PFSK-1 (cell line): ENCODE measurements around the gene FBN1.

ENCODE experiments used
- FOXP2 ChIP-seq: optimal IDR thresholded peaks from 2 replicates; pipeline ENCODE3; 2011; ENCODE audit warnings: borderline replicate concordance, control low read depth, inconsistent platforms; ENCODE audit not compliant: insufficient read depth; ENCODE audit errors: extremely low read length, extremely low read depth
- POLR2AphosphoS5 ChIP-seq: IDR thresholded peaks from 2 replicates; pipeline ENCODE4 v1.6.1; 2012; ENCODE audit warnings: low read depth, mild to moderate bottlenecking, control low read depth, low read length, moderate library complexity
- REST ChIP-seq, 2 experiments: IDR thresholded peaks; 2 replicates each; pipeline versions ENCODE4 v1.6.1 to v1.8.0; 2011 to 2012; ENCODE audit warnings: low read depth in 2 of 2, low read length in 2 of 2, control low read depth in 1 of 2, inconsistent platforms in 1 of 2, mild to moderate bottlenecking in 1 of 2, moderate library complexity in 1 of 2; ENCODE audit not compliant: insufficient read depth in 1 of 2
- SIN3A ChIP-seq: IDR thresholded peaks from 2 replicates; pipeline ENCODE4 v1.6.1; 2012; ENCODE audit warnings: mild to moderate bottlenecking, low read length, moderate library complexity, borderline replicate concordance; ENCODE audit not compliant: insufficient read depth
- TAF1 ChIP-seq: IDR thresholded peaks from 2 replicates; pipeline ENCODE4 v1.6.1; 2012; ENCODE audit warnings: low read length, control low read depth, borderline replicate concordance; ENCODE audit not compliant: insufficient read depth

Gene FBN1

GRCh38 chr15:48466820-48467219, 178.7 kb downstream of the FBN1 start:
- TF ChIP-seq REST (IDR thresholded peaks at IDR 0.05; ENCODE audit: insufficient read depth in 1 of 2, low read depth in 2 of 2, low read length in 2 of 2) = no peak
- no peak for TF ChIP-seq SIN3A
- TF ChIP-seq FOXP2 = no peak
- TF ChIP-seq POLR2AphosphoS5 = no peak
- TF ChIP-seq TAF1 = no peak

DNA sequence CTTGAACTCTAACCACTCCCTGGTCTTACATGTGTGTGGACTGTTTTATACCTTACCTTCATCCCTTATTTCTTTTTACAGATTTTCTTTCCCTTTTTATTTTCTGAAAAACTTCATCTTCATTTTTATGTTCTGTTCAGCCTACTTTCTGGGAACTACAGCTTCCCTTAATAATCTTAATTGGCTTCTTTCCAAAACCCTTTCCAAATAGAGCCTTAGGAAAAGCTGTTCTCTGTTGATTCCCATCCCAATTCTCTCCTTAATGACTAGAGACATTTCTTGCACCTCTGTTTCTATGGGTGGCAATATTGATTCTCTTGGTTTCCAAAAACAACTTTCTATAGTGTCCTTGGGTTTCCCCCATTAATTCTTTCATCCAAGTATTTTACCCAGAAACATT, 179.4 kb downstream of the FBN1 start:
- TF ChIP-seq POLR2AphosphoS5 = no peak
- no peak for TF ChIP-seq SIN3A

GRCh38 chr15:48465410-48465809, 180.1 kb downstream of the FBN1 start:
- TF ChIP-seq POLR2AphosphoS5 (no peak), REST (IDR thresholded peaks at IDR 0.05; ENCODE audit: insufficient read depth in 1 of 2, low read depth in 2 of 2, low read length in 2 of 2) (no peak), SIN3A (no peak), FOXP2 (no peak), TAF1 (no peak)

DNA sequence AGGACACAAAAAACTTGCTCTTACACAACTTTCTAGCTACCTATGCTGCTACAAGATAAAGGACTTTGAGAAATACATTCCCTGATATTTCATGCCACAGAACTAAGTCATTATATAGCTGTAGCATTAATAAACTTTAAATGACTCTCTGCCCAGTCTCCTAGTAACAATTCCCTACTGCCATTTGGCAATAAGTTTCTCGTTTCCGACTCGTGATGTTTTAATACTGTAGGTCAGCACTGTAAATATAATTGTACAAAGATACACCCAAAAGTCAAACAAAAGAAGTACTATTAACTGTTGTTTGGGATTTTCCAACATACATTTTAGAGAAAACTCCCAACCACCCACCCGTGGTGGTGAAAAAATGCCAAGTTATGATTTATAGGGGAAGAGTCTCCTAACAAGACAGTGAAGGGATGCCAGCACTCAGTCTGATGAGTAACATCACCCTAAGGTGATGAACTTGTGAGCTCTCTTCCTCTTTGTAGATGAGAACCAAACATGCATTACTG, 182.1 kb downstream of the FBN1 start:
- TF ChIP-seq POLR2AphosphoS5 = no peak
- TF ChIP-seq SIN3A = no peak
- TF ChIP-seq FOXP2 = no peak
- TF ChIP-seq TAF1 = no peak
- TF ChIP-seq REST (IDR thresholded peaks at IDR 0.05; ENCODE audit: insufficient read depth in 1 of 2, low read depth in 2 of 2, low read length in 2 of 2) = no peak

DNA sequence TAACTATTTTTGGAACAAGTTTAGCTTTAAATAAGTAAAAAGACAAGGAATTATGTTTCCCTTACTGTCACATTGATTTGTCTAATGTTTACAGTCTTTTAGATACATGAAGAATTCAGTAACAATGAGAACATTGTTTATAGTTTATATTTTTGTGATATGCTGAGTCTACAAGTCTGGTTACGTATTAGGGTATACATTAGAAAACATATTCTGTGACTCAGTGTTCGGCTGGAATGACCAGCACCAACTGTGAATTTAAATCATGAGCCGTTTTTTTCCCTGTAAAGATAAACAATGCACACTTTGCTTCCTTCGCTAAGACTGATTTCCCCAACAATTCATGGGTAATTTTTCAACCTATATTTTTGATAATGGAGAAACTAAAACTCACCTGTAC, 182.8 kb downstream of the FBN1 start:
- no peak for TF ChIP-seq TAF1
- TF ChIP-seq SIN3A = no peak
- no peak for TF ChIP-seq REST (IDR thresholded peaks at IDR 0.05; ENCODE audit: insufficient read depth in 1 of 2, low read depth in 2 of 2, low read length in 2 of 2)
- TF ChIP-seq FOXP2 = no peak
- TF ChIP-seq POLR2AphosphoS5 = no peak
